ENCODE measurements around the gene HOXB5.

DNA sequence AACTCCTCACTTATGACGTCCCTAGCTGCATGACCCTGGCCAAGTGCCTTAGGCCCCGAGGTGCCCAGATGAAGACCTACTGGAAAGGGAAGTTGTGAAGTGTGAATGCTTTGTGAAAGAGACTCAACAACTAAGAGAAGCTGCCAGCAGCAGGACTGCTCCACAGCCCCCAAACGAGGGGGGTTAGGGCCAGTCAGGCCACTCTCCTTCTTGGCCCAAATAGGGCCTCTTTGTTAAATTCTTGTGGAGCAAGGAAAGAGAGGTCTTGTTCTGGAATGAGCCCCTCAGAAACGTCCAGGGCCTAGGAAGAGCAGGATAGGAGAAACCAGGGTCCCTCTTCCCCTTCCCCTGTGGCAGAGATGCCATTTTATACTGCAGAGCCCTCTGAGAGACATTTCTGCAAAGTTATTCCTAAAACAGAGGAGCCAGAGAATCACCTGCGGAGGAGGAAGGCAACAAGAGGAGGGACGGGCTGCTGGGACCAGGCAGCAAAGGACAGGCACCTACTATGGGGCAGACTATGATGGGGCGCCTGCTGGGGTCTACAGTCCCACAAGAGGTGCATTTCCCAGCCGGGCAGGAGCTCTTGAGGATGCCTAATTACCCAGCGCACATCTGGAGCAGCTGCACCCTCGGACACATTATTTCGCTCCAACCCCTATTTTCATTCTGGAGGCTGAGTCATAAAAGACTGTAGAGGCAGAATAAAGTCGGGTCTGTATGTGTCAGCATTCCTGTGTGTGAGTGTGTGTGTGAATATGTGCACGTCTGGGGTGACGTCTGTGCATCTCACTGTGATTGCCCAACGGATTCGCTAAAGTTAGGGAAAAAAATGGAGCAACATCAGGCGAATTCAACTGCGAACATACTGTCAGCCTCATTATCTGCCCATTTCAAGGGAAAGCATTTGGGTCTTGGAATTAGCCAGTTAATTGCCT, 44.0 kb upstream of the HOXB5 start:
- TF ChIP-seq, protein P1, sequence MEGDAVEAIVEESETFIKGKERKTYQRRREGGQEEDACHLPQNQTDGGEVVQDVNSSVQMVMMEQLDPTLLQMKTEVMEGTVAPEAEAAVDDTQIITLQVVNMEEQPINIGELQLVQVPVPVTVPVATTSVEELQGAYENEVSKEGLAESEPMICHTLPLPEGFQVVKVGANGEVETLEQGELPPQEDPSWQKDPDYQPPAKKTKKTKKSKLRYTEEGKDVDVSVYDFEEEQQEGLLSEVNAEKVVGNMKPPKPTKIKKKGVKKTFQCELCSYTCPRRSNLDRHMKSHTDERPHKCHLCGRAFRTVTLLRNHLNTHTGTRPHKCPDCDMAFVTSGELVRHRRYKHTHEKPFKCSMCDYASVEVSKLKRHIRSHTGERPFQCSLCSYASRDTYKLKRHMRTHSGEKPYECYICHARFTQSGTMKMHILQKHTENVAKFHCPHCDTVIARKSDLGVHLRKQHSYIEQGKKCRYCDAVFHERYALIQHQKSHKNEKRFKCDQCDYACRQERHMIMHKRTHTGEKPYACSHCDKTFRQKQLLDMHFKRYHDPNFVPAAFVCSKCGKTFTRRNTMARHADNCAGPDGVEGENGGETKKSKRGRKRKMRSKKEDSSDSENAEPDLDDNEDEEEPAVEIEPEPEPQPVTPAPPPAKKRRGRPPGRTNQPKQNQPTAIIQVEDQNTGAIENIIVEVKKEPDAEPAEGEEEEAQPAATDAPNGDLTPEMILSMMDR (tag by site-specific recombination; IDR thresholded peaks at IDR 0.05): no peak
- no peak for TF ChIP-seq ZNF335 (tag by site-specific recombination; conservative IDR thresholded peaks at IDR 0.05)
- TF ChIP-seq, protein P2, sequence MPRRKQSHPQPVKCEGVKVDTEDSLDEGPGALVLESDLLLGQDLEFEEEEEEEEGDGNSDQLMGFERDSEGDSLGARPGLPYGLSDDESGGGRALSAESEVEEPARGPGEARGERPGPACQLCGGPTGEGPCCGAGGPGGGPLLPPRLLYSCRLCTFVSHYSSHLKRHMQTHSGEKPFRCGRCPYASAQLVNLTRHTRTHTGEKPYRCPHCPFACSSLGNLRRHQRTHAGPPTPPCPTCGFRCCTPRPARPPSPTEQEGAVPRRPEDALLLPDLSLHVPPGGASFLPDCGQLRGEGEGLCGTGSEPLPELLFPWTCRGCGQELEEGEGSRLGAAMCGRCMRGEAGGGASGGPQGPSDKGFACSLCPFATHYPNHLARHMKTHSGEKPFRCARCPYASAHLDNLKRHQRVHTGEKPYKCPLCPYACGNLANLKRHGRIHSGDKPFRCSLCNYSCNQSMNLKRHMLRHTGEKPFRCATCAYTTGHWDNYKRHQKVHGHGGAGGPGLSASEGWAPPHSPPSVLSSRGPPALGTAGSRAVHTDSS (tag by site-specific recombination; IDR thresholded peaks at IDR 0.05): no peak
- TF ChIP-seq, protein P3, sequence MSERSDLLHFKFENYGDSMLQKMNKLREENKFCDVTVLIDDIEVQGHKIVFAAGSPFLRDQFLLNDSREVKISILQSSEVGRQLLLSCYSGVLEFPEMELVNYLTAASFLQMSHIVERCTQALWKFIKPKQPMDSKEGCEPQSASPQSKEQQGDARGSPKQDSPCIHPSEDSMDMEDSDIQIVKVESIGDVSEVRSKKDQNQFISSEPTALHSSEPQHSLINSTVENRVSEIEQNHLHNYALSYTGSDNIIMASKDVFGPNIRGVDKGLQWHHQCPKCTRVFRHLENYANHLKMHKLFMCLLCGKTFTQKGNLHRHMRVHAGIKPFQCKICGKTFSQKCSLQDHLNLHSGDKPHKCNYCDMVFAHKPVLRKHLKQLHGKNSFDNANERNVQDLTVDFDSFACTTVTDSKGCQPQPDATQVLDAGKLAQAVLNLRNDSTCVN (tag by site-specific recombination; optimal IDR thresholded peaks at IDR 0.05): no peak
- no peak for TF ChIP-seq OVOL3 (tag by site-specific recombination; IDR thresholded peaks at IDR 0.05)
